ENCODE results near the gene PPP1R12C. TPM values are rescaled to one million over a fixed set of nuclear protein-coding genes. Genes with fewer than 3 reads are reported as not detected.

PPP1R12C gene
- total and polyA plus RNA-seq, 10 of the 15 experiments (the other 5 are each of a cell fraction or from before 2014, with no cell fraction given), result 1.4 to 84.7 (median 20.5) TPM

- no peak for TF ChIP-seq ZBTB4 (CRISPR knock-in tag; IDR thresholded peaks at IDR 0.05)
- no peak for TF ChIP-seq SMARCA5 (IDR thresholded peaks at IDR 0.05)
- TF ChIP-seq NR2C1 (IDR thresholded peaks at IDR 0.05), result no peak
- no peak for TF ChIP-seq POLR2AphosphoS5 (IDR thresholded peaks at IDR 0.05; ENCODE audit: low read length)
Observed at GRCh38 chr19:55063492-55063843, 54.0 kb downstream of the PPP1R12C start (continued).

GRCh38 chr19:55062735-55063491 lies 54.5 kb downstream of the PPP1R12C start, which contains the start of gene RDH13:
Gene RDH13 (minus strand): TSS chr19:55063148. CDS start chr19:55063032, 116 bp downstream.
- no peaks in the 10 kb centered on the region for H3K27me3 ChIP-seq (replicated peaks in 1 of 2; ENCODE audit: control insufficient read depth in 2 of 2, insufficient read depth in 2 of 2, low read length in 1 of 2)
- intact Hi-C loops (cut with micrococcal nuclease; ENCODE audit: unreplicated experiment) (no loop called here), in situ Hi-C loops (cut with MboI) (no loop called here)
- ChIA-PET CTCF (interaction anchor here (0.6 to 1.3 kb wide), 5 partner anchors 18 to 581 kb away, joined by 3 to 4 read pairs (median 3); no protein-coding TSS in a partner anchor), POLR2A (interaction anchor here (0.6 to 1.2 kb wide), 4 partner anchors 82 to 744 kb away, joined by 3 to 4 read pairs (median 4); partner anchors contain the start of gene UBE2S), RAD21 (ENCODE audit: unreplicated experiment) (interaction anchor here (1.5 kb wide), 1 partner anchor 18 kb away, joined by 6 read pairs; no protein-coding TSS in a partner anchor), SMC1A (ENCODE audit: uncharacterized antibody, unreplicated experiment) (interaction anchor here (0.8 kb wide), 1 partner anchor 8 kb away, joined by 3 read pairs; no protein-coding TSS in a partner anchor)
- H3K79me2 ChIP-seq (ENCODE audit: control insufficient read depth, insufficient read depth, low read length), result peaks cover 3% of the 10 kb centered on the region
- DNase-seq (ENCODE audit: low read depth, low spot score) (peak; percentile 75), ATAC-seq (peak; percentile 100), FAIRE-seq (peak; percentile 72)
- H4K20me1 ChIP-seq (ENCODE audit: control insufficient read depth, insufficient read depth), result no peaks in the 10 kb centered on the region
- peak within 1 kb of the TSS; percentile 37; the same call in 1 of the 2 replicates for H3K27ac ChIP-seq (ENCODE audit: control insufficient read depth, insufficient read depth)
- H3K9me3 ChIP-seq (replicated peaks; ENCODE audit: control insufficient read depth, insufficient read depth, low read length), result no peaks in the 10 kb centered on the region
- 2% methylated on average over 45 of the region's 70 CpGs for WGBS (ENCODE audit: insufficient coverage, insufficient replicate concordance, low lambda C conversion rate, missing lambda C conversion rate)
- BruUV-seq (replicated peaks), result no TSS peak
- peak within 1 kb of the TSS; percentile 90 for H3K4me3 ChIP-seq
- H3K9ac ChIP-seq (ENCODE audit: control insufficient read depth, insufficient read depth, low read length), result peak within 1 kb of the TSS; percentile 74
- peaks cover 0 to 2% of the 10 kb centered on the region in 2 experiments; a peak in 1 of 4 replicates for H3K36me3 ChIP-seq (ENCODE audit: control insufficient read depth in 2 of 2, insufficient read depth in 2 of 2, low read length in 1 of 2)
- H2AFZ ChIP-seq (ENCODE audit: control insufficient read depth, low read depth, low read length), result peak within 1 kb of the TSS; percentile 61
- peak within 1 kb of the TSS; percentile 84 for H3K4me2 ChIP-seq (ENCODE audit: control insufficient read depth, insufficient read depth)
- no peaks in the 10 kb centered on the region for H3K4me1 ChIP-seq (ENCODE audit: control insufficient read depth, insufficient read depth, low read length)
- TF ChIP-seq YY1 (IDR thresholded peaks at IDR 0.05; ENCODE audit: low read depth, low read length), result no peak
- TF ChIP-seq RFX5 (IDR thresholded peaks at IDR 0.05; ENCODE audit: low read depth, low read length), result 0 out of 2 replicates have a peak, but pooled peaks have one; percentile 55
- peak; percentile 66; the same call in 1 of the 2 replicates for TF ChIP-seq JUND (IDR thresholded peaks at IDR 0.05; ENCODE audit: low read depth, low read length)
- TF ChIP-seq CBX3 (IDR thresholded peaks at IDR 0.05; ENCODE audit: borderline replicate concordance, low read depth), result no peak
- TF ChIP-seq PAX8 (IDR thresholded peaks at IDR 0.05), result no peak
- TF ChIP-seq ZNF622 (IDR thresholded peaks at IDR 0.05), result no peak
- TF ChIP-seq SP1 (IDR thresholded peaks at IDR 0.05; ENCODE audit: low read depth, low read length), result peak; percentile 91
- TF ChIP-seq ATF7 (IDR thresholded peaks at IDR 0.05; ENCODE audit: low read depth), result peak; percentile 99
- no peak for TF ChIP-seq SPI1 (IDR thresholded peaks at IDR 0.05; ENCODE audit: borderline replicate concordance, insufficient read depth, low read depth, low read length)
- TF ChIP-seq TCF12 (IDR thresholded peaks at IDR 0.05; ENCODE audit: low read depth, low read length), result no peak
- peak; percentile 68; the same call in 1 of the 2 replicates for TF ChIP-seq PKNOX1 (IDR thresholded peaks at IDR 0.05)
- peak; percentile 43; the same call in 1 of the 2 replicates for TF ChIP-seq LARP7 (IDR thresholded peaks at IDR 0.05)
